Measurements from ENCODE around the gene DHX34.

The DHX34 gene

GRCh38 chr19:47322058-47322457 lies 27.1 kb upstream of the DHX34 start:
- H2AFZ ChIP-seq (ENCODE audit: low read depth, low read length) = no peak overlapping the region
- H3K4me1 ChIP-seq (ENCODE audit: low read length) = peaks cover 8% of the 10 kb centered on the region; the same call in 1 of the 2 replicates
- no peak overlapping the region for H3K4me3 ChIP-seq (ENCODE audit: low read length)
- no peak overlapping the region for H3K4me2 ChIP-seq (ENCODE audit: low read length)
- no peaks in the 10 kb centered on the region for H3K36me3 ChIP-seq (replicated peaks; ENCODE audit: low read depth, low read length)
- H3K9me3 ChIP-seq (ENCODE audit: insufficient read depth, low read length) = no peaks in the 10 kb centered on the region
- peaks cover 7% of the 10 kb centered on the region; the same call in 1 of the 2 replicates for H3K27me3 ChIP-seq (ENCODE audit: low read depth, low read length)
- no peak overlapping the region for H3K9ac ChIP-seq (ENCODE audit: low read length)
- no peak overlapping the region for H3K27ac ChIP-seq (ENCODE audit: low read length)
- no peaks in the 10 kb centered on the region for H3K79me2 ChIP-seq (ENCODE audit: low read length)
- TF ChIP-seq CTCF (IDR thresholded peaks at IDR 0.05; ENCODE audit: low read depth, low read length) = no peak
- TF ChIP-seq EZH2phosphoT487 (IDR thresholded peaks at IDR 0.05; ENCODE audit: low read depth) = no peak
- no peaks in the 10 kb centered on the region for H4K20me1 ChIP-seq (ENCODE audit: insufficient read depth, low read length)

- Histone ChIP-seq H3K27me3 (ENCODE audit: low read depth, low read length) (peaks cover 6% of the 10 kb centered on the region; the same call in 1 of the 2 replicates), H4K20me1 (ENCODE audit: insufficient read depth, low read length) (no peaks in the 10 kb centered on the region), H3K4me1 (ENCODE audit: low read length) (peaks cover 8% of the 10 kb centered on the region; the same call in 1 of the 2 replicates), H3K79me2 (ENCODE audit: low read length) (no peaks in the 10 kb centered on the region), H2AFZ (ENCODE audit: low read depth, low read length) (no peak overlapping the region), H3K4me3 (ENCODE audit: low read length) (no peak overlapping the region), H3K4me2 (ENCODE audit: low read length) (no peak overlapping the region), H3K27ac (ENCODE audit: low read length) (no peak overlapping the region), H3K9ac (ENCODE audit: low read length) (no peak overlapping the region), H3K9me3 (ENCODE audit: insufficient read depth, low read length) (no peaks in the 10 kb centered on the region), H3K36me3 (replicated peaks; ENCODE audit: low read depth, low read length) (no peaks in the 10 kb centered on the region)
- TF ChIP-seq EZH2phosphoT487 (IDR thresholded peaks at IDR 0.05; ENCODE audit: low read depth) (no peak), CTCF (IDR thresholded peaks at IDR 0.05; ENCODE audit: low read depth, low read length) (no peak)
Measured at GRCh38 chr19:47323409-47323808, 25.7 kb upstream of the DHX34 start.

- no peak overlapping the region for H2AFZ ChIP-seq (ENCODE audit: low read depth, low read length)
- no peak overlapping the region for H3K4me2 ChIP-seq (ENCODE audit: low read length)
- 0 out of 2 replicates have a peak, but pooled peaks cover 4% of the 10 kb centered on the region for H3K27me3 ChIP-seq (ENCODE audit: low read depth, low read length)
- no peak overlapping the region for H3K4me3 ChIP-seq (ENCODE audit: low read length)
- H3K9ac ChIP-seq (ENCODE audit: low read length) = no peak overlapping the region
- H3K9me3 ChIP-seq (ENCODE audit: insufficient read depth, low read length) = no peaks in the 10 kb centered on the region
- H3K27ac ChIP-seq (ENCODE audit: low read length) = no peak overlapping the region
- no peaks in the 10 kb centered on the region for H3K36me3 ChIP-seq (replicated peaks; ENCODE audit: low read depth, low read length)
- no peaks in the 10 kb centered on the region for H4K20me1 ChIP-seq (ENCODE audit: insufficient read depth, low read length)
- no peak for TF ChIP-seq CTCF (IDR thresholded peaks at IDR 0.05; ENCODE audit: low read depth, low read length)
- peaks cover 8% of the 10 kb centered on the region; the same call in 1 of the 2 replicates for H3K4me1 ChIP-seq (ENCODE audit: low read length)
- H3K79me2 ChIP-seq (ENCODE audit: low read length) = no peaks in the 10 kb centered on the region
Measured at GRCh38 chr19:47323872-47324271, 25.2 kb upstream of the DHX34 start.

- Histone ChIP-seq H3K36me3 (replicated peaks; ENCODE audit: low read depth, low read length) (no peaks in the 10 kb centered on the region), H3K4me3 (ENCODE audit: low read length) (no peak overlapping the region), H4K20me1 (ENCODE audit: insufficient read depth, low read length) (no peaks in the 10 kb centered on the region), H2AFZ (ENCODE audit: low read depth, low read length) (no peak overlapping the region), H3K4me1 (ENCODE audit: low read length) (peaks cover 8% of the 10 kb centered on the region; the same call in 1 of the 2 replicates), H3K27ac (ENCODE audit: low read length) (no peak overlapping the region), H3K9ac (ENCODE audit: low read length) (no peak overlapping the region), H3K9me3 (ENCODE audit: insufficient read depth, low read length) (no peaks in the 10 kb centered on the region), H3K4me2 (ENCODE audit: low read length) (no peak overlapping the region), H3K27me3 (ENCODE audit: low read depth, low read length) (0 out of 2 replicates have a peak, but pooled peaks cover 4% of the 10 kb centered on the region), H3K79me2 (ENCODE audit: low read length) (no peaks in the 10 kb centered on the region)
- no peak for TF ChIP-seq CTCF (IDR thresholded peaks at IDR 0.05; ENCODE audit: low read depth, low read length)
Measured at GRCh38 chr19:47324502-47324901, 24.6 kb upstream of the DHX34 start.
